Stimulated activated CD8-positive, alpha-beta memory T cell treated with anti-CD3 and anti-CD28 coated beads, Interleukin-12 subunit alpha, Interleukin-12 subunit beta, amount 100 ng/mL, for 1 hour (primary cell): ENCODE results near the gene TBC1D4.
"Not testable (repeated sequence)": the region's sequence is repeated elsewhere in the genome, so short reads cannot be mapped to it uniquely, and the experiment has no call there.

ENCODE experiments used
- DNase-seq: peaks from one replicate; pipeline ENCODE4 v3.0.0-alpha.2; 2020; ENCODE audit warnings: low read depth

TBC1D4 gene

GRCh38 chr13:75264611-75265010, 217.4 kb downstream of the TBC1D4 start:
- no peak for DNase-seq

DNA sequence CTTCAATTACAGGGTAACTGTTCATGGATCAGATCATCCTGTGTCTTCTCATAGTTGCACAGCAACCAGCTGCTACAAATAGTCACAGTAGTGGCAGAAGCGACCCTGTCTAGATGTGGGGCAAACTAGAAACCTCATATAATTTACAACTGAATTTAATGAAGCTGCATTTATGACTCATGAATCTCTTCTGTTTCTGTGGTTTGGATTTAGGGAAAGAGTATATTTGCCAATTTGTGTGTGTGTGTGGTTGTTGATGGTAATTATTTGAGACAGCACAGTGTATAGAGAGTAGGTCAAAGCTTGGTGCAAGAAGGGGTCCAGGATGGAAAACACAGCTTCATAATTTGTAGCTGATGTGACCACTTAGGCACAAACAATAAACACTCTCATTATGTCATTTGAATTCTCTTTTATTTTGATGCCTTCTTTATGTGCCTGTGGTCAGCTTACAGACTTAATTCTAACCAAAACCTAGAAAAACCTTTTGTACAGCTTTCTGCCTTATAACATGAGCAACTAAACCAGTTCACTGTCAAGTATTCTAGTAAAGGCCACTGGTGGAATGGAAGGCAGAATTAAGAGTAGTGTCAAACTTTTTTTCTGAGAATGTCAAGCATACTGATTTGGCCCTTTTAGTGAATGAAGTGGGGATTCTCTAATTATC, 218.1 kb downstream of the TBC1D4 start:
- no peak for DNase-seq

DNA sequence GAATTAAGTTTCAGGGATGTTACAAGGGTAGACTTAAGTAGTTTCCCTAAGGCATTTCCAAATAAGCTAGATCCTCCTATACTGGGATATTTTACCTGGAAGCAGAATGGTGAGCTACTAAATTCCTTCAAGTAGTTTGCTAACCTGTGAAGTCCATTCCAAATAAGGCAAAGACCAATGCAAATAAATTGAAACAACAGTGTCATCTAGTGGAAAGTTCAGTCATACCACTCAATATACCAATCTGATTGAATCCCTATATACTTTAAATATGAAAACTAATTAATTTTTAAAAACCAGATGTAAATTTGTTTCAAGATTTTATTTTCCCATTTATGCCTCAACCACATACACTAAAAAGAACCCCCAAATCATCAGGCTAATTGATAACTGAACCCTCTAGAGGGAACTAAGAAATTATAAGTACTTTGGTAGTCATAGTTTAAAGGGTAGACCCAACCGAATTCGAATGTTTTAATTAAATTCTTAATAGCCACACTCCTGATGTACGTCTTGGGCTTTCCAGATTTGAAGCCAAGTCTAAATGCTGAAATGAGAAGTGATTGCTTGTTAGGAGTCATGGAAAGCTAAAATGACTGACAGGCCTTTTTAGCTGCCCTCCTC, 223.7 kb downstream of the TBC1D4 start:
- no peak for DNase-seq

GRCh38 chr13:75256922-75257321, 225.0 kb downstream of the TBC1D4 start:
- DNase-seq = no peak

DNA sequence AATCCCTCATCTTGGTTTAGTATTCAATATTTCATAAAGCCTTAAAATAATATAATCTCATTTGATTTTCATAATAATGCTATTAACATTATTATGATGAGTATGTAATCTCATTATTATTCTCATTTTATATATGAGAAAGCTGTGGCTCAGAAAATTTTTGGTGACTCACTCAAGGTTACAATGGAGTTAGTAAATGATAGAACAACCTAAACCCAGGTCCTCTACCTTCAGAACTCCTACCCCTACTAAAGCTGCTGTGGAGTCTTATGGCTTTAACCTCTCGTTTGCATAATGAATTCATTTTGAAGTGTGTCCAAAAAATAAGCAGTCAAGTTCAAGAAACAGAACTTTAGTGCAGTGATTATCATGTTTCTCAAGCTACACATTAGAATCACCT, 226.3 kb downstream of the TBC1D4 start:
- DNase-seq = no peak

GRCh38 chr13:75255147-75255546, 226.8 kb downstream of the TBC1D4 start:
- no peak for DNase-seq

DNA sequence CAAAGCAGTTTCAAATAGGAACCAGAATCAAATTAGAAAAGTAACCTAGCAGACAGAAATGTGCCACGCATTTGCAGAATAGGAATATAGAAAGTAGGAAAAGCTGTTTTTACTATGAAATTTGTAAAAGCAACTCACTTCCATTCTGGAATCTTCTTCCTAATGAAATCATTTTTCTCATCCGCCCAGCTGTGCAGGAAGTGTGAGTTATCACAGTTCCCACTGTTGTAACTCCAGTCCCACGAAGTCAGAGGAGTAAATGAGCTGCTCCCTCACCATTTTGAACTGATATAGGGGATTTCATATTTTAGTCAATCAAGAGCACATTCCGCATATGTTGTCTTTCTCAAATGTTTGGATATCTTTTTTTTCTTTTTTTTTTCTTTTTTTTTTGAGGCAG, 230.8 kb downstream of the TBC1D4 start:
- no peak for DNase-seq

DNA sequence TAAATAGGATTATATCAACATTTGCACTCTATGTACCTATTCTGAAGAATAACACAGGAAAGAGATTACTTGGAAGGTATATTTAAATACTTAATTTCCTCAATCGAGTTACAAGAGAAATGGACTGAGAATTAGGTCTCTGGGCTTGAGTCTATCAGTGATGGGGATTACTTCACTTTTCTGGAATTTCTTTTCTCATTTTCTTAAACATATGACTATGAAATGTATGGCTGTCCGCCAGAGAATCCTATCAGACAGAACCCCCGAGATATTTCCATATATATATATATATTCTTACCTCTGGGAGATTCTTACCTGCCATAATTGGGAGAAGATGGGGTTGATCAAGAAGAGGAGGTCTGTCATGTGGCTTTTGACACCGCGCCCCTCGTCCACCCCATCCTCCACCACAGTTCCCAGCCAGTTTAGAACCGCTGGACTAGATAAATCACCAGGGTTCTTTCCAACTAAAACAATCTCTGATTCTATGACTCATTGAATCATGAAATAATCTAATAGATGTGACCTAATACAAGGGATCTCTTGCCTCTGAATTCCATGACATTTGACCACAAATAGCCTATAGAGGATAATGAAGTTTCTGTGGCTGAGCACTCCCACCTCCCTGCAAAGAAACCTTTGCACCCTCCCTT, 231.3 kb downstream of the TBC1D4 start:
- DNase-seq = no peak

DNA sequence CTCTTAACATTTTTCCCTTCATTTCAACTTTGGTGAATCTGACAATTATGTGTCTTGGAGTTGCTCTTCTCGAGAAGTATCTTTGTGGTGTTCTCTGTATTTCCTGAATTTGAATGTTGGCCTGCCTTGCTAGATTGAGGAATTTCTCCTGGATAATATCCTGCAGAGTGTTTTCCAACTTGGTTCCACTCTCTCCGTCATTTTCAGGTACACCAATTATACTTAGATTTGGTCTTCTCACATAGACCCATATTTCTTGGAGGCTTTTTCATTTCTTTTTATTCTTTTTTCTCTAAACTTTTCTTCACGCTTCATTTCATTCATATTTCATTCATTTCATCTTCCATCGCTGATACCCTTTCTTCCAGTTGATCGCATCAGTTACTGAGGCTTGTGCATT, 236.4 kb downstream of the TBC1D4 start:
- not testable (repeated sequence) for DNase-seq

DNA sequence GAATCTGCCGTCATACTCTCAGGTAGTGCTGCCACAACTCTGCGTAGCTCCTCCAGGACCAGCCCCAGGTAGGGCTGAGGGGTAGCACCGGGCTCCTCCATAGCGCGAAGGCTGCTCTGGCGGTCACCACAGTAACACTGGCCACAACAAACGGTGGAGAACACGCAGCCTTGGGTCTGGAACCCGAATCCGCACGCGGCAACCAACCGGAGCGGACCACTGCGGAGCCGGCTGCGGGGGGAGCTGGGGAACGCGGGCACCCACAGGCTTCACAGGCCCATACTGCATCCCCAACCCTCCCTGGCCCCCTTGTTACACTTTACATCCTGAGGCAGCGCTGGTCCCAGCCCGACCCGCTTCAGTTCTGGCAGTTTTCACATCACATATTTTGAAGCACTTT, 241.7 kb downstream of the TBC1D4 start:
- DNase-seq = not testable (repeated sequence)

- DNase-seq = no peak
Observed at GRCh38 chr13:75236774-75237173, 245.2 kb downstream of the TBC1D4 start.
